D721Med (cell line): ENCODE measurements around the gene HACL1.

Experiments used
- DNase-seq: peaks from one replicate; pipeline ENCODE4 v3.0.0; 2011; ENCODE audit warnings: low spot score; ENCODE audit not compliant: insufficient read length
- FAIRE-seq: peaks from 2 replicates; lab custom pipeline; 2011; peaks lifted over from hg19 to GRCh38; lab: Jason Lieb, UNC
- TF ChIP-seq, protein P1 (sequence below): IDR thresholded peaks from 2 replicates; pipeline ENCODE4 v1.5.1; 2012; ENCODE audit warnings: mild to moderate bottlenecking, control low read depth; ENCODE audit not compliant: insufficient read depth; ENCODE audit errors: missing control alignments

The HACL1 gene

GRCh38 chr3:15645246-15645645, 43.9 kb upstream of the HACL1 start:
- DNase-seq (no peak), FAIRE-seq (no peak)
- TF ChIP-seq, protein P1, sequence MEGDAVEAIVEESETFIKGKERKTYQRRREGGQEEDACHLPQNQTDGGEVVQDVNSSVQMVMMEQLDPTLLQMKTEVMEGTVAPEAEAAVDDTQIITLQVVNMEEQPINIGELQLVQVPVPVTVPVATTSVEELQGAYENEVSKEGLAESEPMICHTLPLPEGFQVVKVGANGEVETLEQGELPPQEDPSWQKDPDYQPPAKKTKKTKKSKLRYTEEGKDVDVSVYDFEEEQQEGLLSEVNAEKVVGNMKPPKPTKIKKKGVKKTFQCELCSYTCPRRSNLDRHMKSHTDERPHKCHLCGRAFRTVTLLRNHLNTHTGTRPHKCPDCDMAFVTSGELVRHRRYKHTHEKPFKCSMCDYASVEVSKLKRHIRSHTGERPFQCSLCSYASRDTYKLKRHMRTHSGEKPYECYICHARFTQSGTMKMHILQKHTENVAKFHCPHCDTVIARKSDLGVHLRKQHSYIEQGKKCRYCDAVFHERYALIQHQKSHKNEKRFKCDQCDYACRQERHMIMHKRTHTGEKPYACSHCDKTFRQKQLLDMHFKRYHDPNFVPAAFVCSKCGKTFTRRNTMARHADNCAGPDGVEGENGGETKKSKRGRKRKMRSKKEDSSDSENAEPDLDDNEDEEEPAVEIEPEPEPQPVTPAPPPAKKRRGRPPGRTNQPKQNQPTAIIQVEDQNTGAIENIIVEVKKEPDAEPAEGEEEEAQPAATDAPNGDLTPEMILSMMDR, result no peak

- FAIRE-seq (no peak), DNase-seq (no peak)
These were observed 37.5 kb upstream of the HACL1 start for GRCh38 chr3:15638891-15639262.

GRCh38 chr3:15638193-15638890, 37.0 kb upstream of the HACL1 start:
- DNase-seq, result no peak
- FAIRE-seq, result no peak
- TF ChIP-seq, protein P1, result no peak

More at GRCh38 chr3:15638891-15639262, 37.5 kb upstream of the HACL1 start:
- TF ChIP-seq, protein P1, result no peak

DNA sequence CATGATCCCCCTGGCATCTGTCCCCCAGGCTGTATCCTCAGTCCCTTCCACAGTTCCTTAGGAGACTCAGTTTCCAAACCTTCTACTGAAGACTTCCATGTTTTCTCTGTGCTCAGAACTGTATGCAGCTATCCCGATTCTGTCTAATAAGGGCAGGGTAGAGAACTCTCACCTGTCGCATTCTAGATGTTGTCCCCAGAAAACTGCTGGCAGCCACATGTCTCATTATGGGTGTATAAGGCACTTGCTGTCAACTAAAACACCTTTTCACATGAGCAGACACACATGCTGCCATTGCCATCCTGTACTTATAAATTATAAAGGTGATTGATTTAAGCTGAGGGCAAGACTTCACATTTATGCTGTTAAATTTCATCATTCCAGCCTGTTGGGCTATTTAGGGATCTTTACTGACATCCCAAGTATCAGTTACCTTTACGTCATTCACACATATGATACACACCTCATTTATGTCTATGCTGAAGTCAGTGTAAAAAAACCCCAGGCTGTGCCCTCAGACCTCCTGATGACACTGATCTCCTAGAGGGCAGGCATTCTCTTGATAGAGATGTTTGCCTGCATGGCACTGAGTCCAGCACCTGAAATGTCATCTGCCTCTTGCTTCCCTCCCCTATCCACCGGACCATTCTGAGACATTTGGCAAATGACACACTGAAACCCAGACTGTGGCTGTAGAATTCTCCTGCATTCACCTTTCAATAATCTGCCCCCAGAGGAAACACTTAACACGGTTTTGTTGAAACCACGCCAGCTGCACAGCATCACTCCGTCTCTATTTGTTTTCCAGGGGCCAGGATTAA, 36.0 kb upstream of the HACL1 start:
- TF ChIP-seq, protein P1, result no peak
- no peak for FAIRE-seq
- no peak for DNase-seq

DNA sequence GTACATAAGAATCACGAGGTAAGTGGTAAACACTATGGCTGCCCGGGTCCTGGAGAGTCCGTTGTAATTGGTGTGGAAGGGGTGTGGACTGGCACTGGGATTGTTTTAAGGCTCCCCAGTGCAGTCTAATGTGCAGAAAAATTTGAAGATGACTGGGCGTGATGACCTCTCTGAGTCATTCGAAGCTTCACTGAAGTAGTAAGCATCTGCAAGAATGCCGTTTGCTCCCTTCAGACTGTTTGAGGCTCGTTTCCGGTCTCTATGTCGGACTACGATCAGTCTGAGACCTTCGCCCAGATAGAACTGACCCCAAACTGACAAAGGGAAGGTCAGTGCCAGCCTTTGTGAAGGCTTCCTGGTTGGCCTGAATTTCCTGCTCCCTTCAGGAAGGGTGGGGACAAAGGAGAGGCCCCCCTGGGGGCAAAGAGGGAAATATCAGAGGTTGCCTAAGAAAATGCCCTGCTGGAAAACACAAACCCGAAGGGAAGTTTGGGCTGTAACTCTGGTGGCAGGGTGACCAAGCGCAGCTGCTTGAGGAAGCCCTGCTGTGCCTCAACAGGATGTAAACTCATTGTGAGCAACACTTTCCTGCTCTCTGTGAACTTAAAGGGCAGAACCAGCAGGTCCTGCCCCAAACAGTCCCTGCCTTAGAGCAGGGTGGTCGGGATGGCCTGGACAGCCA, 34.8 kb upstream of the HACL1 start:
- DNase-seq, result no peak
- FAIRE-seq, result no peak
- TF ChIP-seq, protein P1, result no peak

DNA sequence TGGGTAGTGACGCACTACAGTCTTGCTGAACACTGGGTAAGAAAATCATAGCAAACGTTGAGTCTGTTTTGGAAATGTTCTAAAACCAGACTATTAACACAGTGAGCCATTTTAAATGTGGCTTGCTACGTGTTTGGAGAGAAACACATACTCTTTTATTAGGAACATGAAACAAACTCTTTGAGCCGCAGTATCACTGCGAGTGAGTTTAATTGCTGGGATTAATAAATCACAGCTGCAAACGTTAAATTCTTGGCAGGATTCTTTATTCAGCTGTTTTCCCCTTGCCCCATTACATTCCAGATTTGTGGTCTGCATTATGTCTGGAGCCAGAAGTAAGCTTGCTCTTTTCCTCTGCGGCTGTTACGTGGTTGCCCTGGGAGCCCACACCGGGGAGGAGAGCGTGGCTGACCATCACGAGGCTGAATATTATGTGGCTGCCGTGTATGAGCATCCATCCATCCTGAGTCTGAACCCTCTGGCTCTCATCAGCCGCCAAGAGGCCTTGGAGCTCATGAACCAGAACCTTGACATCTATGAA, 33.8 kb upstream of the HACL1 start:
- TF ChIP-seq, protein P1, result no peak
- no peak for DNase-seq
- no peak for FAIRE-seq
